Neural progenitor cell (in vitro differentiated cells): Measurements from ENCODE around the gene ACER3. TPM values are rescaled to one million over a fixed set of nuclear protein-coding genes. Genes with fewer than 3 reads are reported as not detected.

Source experiments
- DNase-seq: peaks from one replicate; pipeline ENCODE4 v3.0.0-alpha.2; 2016; ENCODE audit warnings: low spot score
- H2AFZ ChIP-seq: fragments of 200-600 bp; sonication (generic); replicated peaks from 2 replicates; pipeline ENCODE4 v1.6.1; 2016; ENCODE audit warnings: antibody characterized with exemption
- H3F3A ChIP-seq: fragments of 200-600 bp; sonication (generic); 2 replicates; pipeline ENCODE4 v1.6.1; 2016; ENCODE audit warnings: antibody characterized with exemption, low read depth
- H3K27ac ChIP-seq: fragments of 200-600 bp; sonication (generic); 2 replicates; pipeline ENCODE4 v1.5.1; 2016; ENCODE audit warnings: mild to moderate bottlenecking
- H3K27me3 ChIP-seq: fragments of 200-600 bp; sonication (generic); 2 replicates; pipeline ENCODE4 v1.6.1; 2016; ENCODE audit warnings: mild to moderate bottlenecking, moderate library complexity
- H3K36me3 ChIP-seq: fragments of 200-600 bp; sonication (generic); 2 replicates; pipeline ENCODE4 v1.5.1; 2016
- H3K4me1 ChIP-seq: fragments of 200-600 bp; sonication (generic); 2 replicates; pipeline ENCODE4 v1.6.1; 2016; ENCODE audit warnings: mixed run types
- H3K4me2 ChIP-seq: fragments of 200-600 bp; sonication (generic); 2 replicates; pipeline ENCODE4 v1.6.1; 2016
- H3K4me3 ChIP-seq: fragments of 200-600 bp; sonication (generic); 2 replicates; pipeline ENCODE4 v1.5.1; 2016
- H3K79me2 ChIP-seq: fragments of 200-600 bp; sonication (generic); 2 replicates; pipeline ENCODE4 v1.6.1; 2016; ENCODE audit warnings: low read depth
- H3K9ac ChIP-seq: fragments of 200-600 bp; sonication (generic); 2 replicates; pipeline ENCODE4 v1.6.1; 2016
- H3K9me3 ChIP-seq: fragments of 200-600 bp; sonication (generic); 2 replicates; pipeline ENCODE4 v1.5.1; 2016; ENCODE audit warnings: low read depth
- H4K20me1 ChIP-seq: fragments of 200-600 bp; sonication (generic); 2 replicates; pipeline ENCODE4 v1.6.1; 2016; ENCODE audit warnings: low read depth
- H3K27ac Mint-ChIP-seq: 3 replicates; pipeline ENCODE4 v1.8.0; 2021; ENCODE audit warnings: mixed read lengths
- H3K27me3 Mint-ChIP-seq: 2 replicates; pipeline ENCODE4 v1.8.0; 2022; ENCODE audit warnings: low read depth, mild to moderate bottlenecking, inconsistent platforms, moderate library complexity, mixed read lengths; ENCODE audit not compliant: insufficient read depth
- H3K36me3 Mint-ChIP-seq: 3 replicates; pipeline ENCODE4 v1.8.0; 2021; ENCODE audit warnings: mixed read lengths
- H3K4me1 Mint-ChIP-seq: 3 replicates; pipeline ENCODE4 v1.8.0; 2021; ENCODE audit warnings: mixed read lengths
- H3K4me3 Mint-ChIP-seq: 3 replicates; pipeline ENCODE4 v1.8.0; 2021; ENCODE audit warnings: mild to moderate bottlenecking, moderate library complexity, mixed read lengths
- H3K9me3 Mint-ChIP-seq: 3 replicates; pipeline ENCODE4 v1.8.0; 2020; ENCODE audit warnings: mixed read lengths
- CTCF ChIP-seq: fragments of 200-600 bp; sonication (generic); IDR thresholded peaks from 2 replicates; pipeline ENCODE4 v1.5.1; 2017; ENCODE audit warnings: antibody characterized with exemption, mild to moderate bottlenecking
- EZH2 ChIP-seq: fragments of 200-600 bp; sonication (generic); IDR thresholded peaks from 2 replicates; pipeline ENCODE4 v1.6.1; 2017; ENCODE audit warnings: antibody characterized with exemption, mild to moderate bottlenecking, moderate library complexity
- EZH2phosphoT487 ChIP-seq: fragments of 200-600 bp; sonication (generic); IDR thresholded peaks from 2 replicates; pipeline ENCODE4 v1.6.1; 2017; ENCODE audit warnings: antibody characterized with exemption
- total RNA-seq: library from RNA; depleted of rRNA; stranded (reverse); fragments of >200 nt; gene quantifications from 2 replicates; pipeline ENCODE4 v1.2.3, GENCODE V29; 2015; ENCODE audit warnings: low replicate concordance

The ACER3 gene
- total RNA-seq, 1 donor from 2014 or later, result 18.9 TPM

DNA sequence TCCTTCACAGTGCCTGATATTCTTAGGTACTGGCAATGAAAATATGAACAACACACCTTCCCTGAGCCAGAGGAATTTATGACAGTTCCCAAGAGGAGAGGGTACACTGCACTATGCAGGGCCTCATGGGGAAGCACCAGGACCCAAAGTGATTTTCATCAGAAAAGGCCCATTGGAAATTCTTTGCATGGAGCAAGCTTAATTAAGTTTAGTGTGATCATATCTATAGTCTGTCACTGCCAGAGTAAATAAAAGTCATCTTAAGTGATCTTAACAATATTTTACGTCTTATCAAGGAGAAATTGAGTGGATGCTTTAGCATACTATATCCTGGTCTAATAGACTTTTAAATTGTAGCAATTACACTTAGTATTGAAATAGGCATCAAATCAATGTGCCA lies 86.5 kb downstream of the ACER3 start:
- H3F3A ChIP-seq, result no peaks in the 10 kb centered on the region
- no peak for DNase-seq
- H3K27me3 ChIP-seq, result no peaks in the 10 kb centered on the region
- no peak overlapping the region for H3K9ac ChIP-seq
- no peak overlapping the region for H3K4me2 ChIP-seq
- H4K20me1 ChIP-seq, result no peaks in the 10 kb centered on the region
- no peak overlapping the region for H3K27ac Mint-ChIP-seq
- no peaks in the 10 kb centered on the region for H3K36me3 ChIP-seq
- no peak for TF ChIP-seq CTCF
- no peak for TF ChIP-seq EZH2phosphoT487
- no peak for TF ChIP-seq EZH2
- H3K9me3 Mint-ChIP-seq, result peaks cover 16% of the 10 kb centered on the region
- no peaks in the 10 kb centered on the region for H3K27me3 Mint-ChIP-seq
- no peak overlapping the region for H3K27ac ChIP-seq
- peaks cover 5% of the 10 kb centered on the region for H3K36me3 Mint-ChIP-seq
- H3K4me3 ChIP-seq, result no peak overlapping the region
- H3K4me1 Mint-ChIP-seq, result no peaks in the 10 kb centered on the region
- no peak overlapping the region for H3K4me3 Mint-ChIP-seq
- peaks cover 4% of the 10 kb centered on the region for H3K79me2 ChIP-seq
- no peaks in the 10 kb centered on the region for H3K4me1 ChIP-seq
- H3K9me3 ChIP-seq, result no peaks in the 10 kb centered on the region
- no peak overlapping the region for H2AFZ ChIP-seq

- H3K4me3 Mint-ChIP-seq, result no peak overlapping the region
- Histone ChIP-seq H3K4me2 (no peak overlapping the region), H4K20me1 (no peaks in the 10 kb centered on the region), H3K27ac (no peak overlapping the region), H2AFZ (no peak overlapping the region), H3K27me3 (no peaks in the 10 kb centered on the region), H3K4me1 (no peaks in the 10 kb centered on the region), H3F3A (no peaks in the 10 kb centered on the region), H3K79me2 (peaks cover 4% of the 10 kb centered on the region), H3K9ac (no peak overlapping the region), H3K4me3 (no peak overlapping the region), H3K36me3 (no peaks in the 10 kb centered on the region), H3K9me3 (no peaks in the 10 kb centered on the region)
- peaks cover 16% of the 10 kb centered on the region for H3K9me3 Mint-ChIP-seq
- no peaks in the 10 kb centered on the region for H3K4me1 Mint-ChIP-seq
- H3K27ac Mint-ChIP-seq, result no peak overlapping the region
- TF ChIP-seq CTCF (no peak), EZH2 (no peak), EZH2phosphoT487 (no peak)
- peaks cover 5% of the 10 kb centered on the region for H3K36me3 Mint-ChIP-seq
- no peaks in the 10 kb centered on the region for H3K27me3 Mint-ChIP-seq
- no peak for DNase-seq
Measured at GRCh38 chr11:76947800-76948199, 87.1 kb downstream of the ACER3 start.

GRCh38 chr11:76955459-76956114 lies 94.9 kb downstream of the ACER3 start:
- Mint-ChIP-seq H3K9me3 (no peaks in the 10 kb centered on the region), H3K27ac (no peak overlapping the region), H3K4me3 (no peak overlapping the region), H3K4me1 (no peaks in the 10 kb centered on the region), H3K36me3 (no peaks in the 10 kb centered on the region), H3K27me3 (no peaks in the 10 kb centered on the region)
- H4K20me1 ChIP-seq, result no peaks in the 10 kb centered on the region
- no peaks in the 10 kb centered on the region for H3K36me3 ChIP-seq
- no peak overlapping the region for H3K4me3 ChIP-seq
- no peaks in the 10 kb centered on the region for H3K79me2 ChIP-seq
- no peak for DNase-seq
- H3K9me3 ChIP-seq, result no peaks in the 10 kb centered on the region
- H3K4me2 ChIP-seq, result no peak overlapping the region
- no peak overlapping the region for H2AFZ ChIP-seq
- no peaks in the 10 kb centered on the region for H3K27me3 ChIP-seq
- H3K27ac ChIP-seq, result no peak overlapping the region
- H3K4me1 ChIP-seq, result no peaks in the 10 kb centered on the region
- no peak overlapping the region for H3K9ac ChIP-seq
- TF ChIP-seq EZH2phosphoT487 (no peak), CTCF (no peak)
- H3F3A ChIP-seq, result no peaks in the 10 kb centered on the region
